HL-60/S4 treated with phorbol 12-myristate 13-acetate at 8.2 ng/mL for 4 days and 3 days (cell line): ENCODE data around the gene SMAD6.

Experiments
- in situ Hi-C: fragments of 300-500 bp; cut with MboI; formaldehyde crosslinking; loops from 2 replicates; pipeline ENCODE4 v1.15.0; 2022; ENCODE audit warnings: low sequenced_read_pairs

The SMAD6 gene

GRCh38 chr15:66719471-66719870 lies 17.4 kb downstream of the SMAD6 start:
- in situ Hi-C loops, result no loop called here

GRCh38 chr15:66720206-66721010 lies 18.4 kb downstream of the SMAD6 start:
- in situ Hi-C loops, result no loop called here

- in situ Hi-C loops, result no loop called here
Observed at GRCh38 chr15:66721020-66721419, 19.0 kb downstream of the SMAD6 start.

GRCh38 chr15:66721501-66721937 lies 19.5 kb downstream of the SMAD6 start:
- in situ Hi-C loops, result no loop called here

- in situ Hi-C loops, result no loop called here
Observed at GRCh38 chr15:66721954-66722353, 19.9 kb downstream of the SMAD6 start.

GRCh38 chr15:66722757-66723540 lies 20.9 kb downstream of the SMAD6 start:
- in situ Hi-C loops, result no loop called here

GRCh38 chr15:66723826-66724731 lies 22.0 kb downstream of the SMAD6 start:
- in situ Hi-C loops, result no loop called here

- in situ Hi-C loops, result no loop called here
Observed at GRCh38 chr15:66724732-66725463, 22.9 kb downstream of the SMAD6 start.

GRCh38 chr15:66725464-66725785 lies 23.4 kb downstream of the SMAD6 start:
- in situ Hi-C loops, result no loop called here

GRCh38 chr15:66726386-66726785 lies 24.4 kb downstream of the SMAD6 start:
- in situ Hi-C loops, result no loop called here

- in situ Hi-C loops, result no loop called here
Observed at GRCh38 chr15:66729331-66729951, 27.4 kb downstream of the SMAD6 start.

- in situ Hi-C loops, result no loop called here
Observed at GRCh38 chr15:66730168-66731021, 28.4 kb downstream of the SMAD6 start.

- in situ Hi-C loops, result no loop called here
Observed at GRCh38 chr15:66733976-66734375, 31.9 kb downstream of the SMAD6 start.

GRCh38 chr15:66734961-66735908 lies 33.2 kb downstream of the SMAD6 start:
- in situ Hi-C loops, result no loop called here

GRCh38 chr15:66735909-66736305 lies 33.9 kb downstream of the SMAD6 start:
- in situ Hi-C loops, result no loop called here

- in situ Hi-C loops, result no loop called here
Observed at GRCh38 chr15:66737243-66738010, 35.4 kb downstream of the SMAD6 start.

- in situ Hi-C loops, result no loop called here
Observed at GRCh38 chr15:66738116-66738515, 36.1 kb downstream of the SMAD6 start.
